ENCODE measurements around the gene PPP5C. TPM values are rescaled to one million over a fixed set of nuclear protein-coding genes. Genes with fewer than 3 reads are reported as not detected.

The PPP5C gene, protein sequence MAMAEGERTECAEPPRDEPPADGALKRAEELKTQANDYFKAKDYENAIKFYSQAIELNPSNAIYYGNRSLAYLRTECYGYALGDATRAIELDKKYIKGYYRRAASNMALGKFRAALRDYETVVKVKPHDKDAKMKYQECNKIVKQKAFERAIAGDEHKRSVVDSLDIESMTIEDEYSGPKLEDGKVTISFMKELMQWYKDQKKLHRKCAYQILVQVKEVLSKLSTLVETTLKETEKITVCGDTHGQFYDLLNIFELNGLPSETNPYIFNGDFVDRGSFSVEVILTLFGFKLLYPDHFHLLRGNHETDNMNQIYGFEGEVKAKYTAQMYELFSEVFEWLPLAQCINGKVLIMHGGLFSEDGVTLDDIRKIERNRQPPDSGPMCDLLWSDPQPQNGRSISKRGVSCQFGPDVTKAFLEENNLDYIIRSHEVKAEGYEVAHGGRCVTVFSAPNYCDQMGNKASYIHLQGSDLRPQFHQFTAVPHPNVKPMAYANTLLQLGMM
- 44.1 TPM for total RNA-seq
- polyA plus RNA-seq: 32.7 TPM
- long read RNA-seq, donor 1, partial matches to known transcripts: 0 of 1 reads
- long read RNA-seq, donor 1, other reads (novel, unspliced or antisense): 0 of 1 reads
- long read RNA-seq, donor 2, transcript PPP5C-201 (13 exons, 2,109 nt): major isoform, 24 of 32 reads
- long read RNA-seq, donor 2, partial matches to known transcripts: 0 of 32 reads
- long read RNA-seq, donor 2, other reads (novel, unspliced or antisense): 0 of 32 reads
- long read RNA-seq, donor 3, transcript PPP5C-201 (13 exons, 2,109 nt): major isoform, 30 of 33 reads
- long read RNA-seq, donor 3, partial matches to known transcripts: 0 of 33 reads
- long read RNA-seq, donor 3, other reads (novel, unspliced or antisense): 0 of 33 reads
- long read RNA-seq, donor 4, transcript PPP5C-201 (13 exons, 2,109 nt): major isoform, 16 of 16 reads
- long read RNA-seq, donor 4, partial matches to known transcripts: 0 of 16 reads
- long read RNA-seq, donor 4, other reads (novel, unspliced or antisense): 0 of 16 reads
- long read RNA-seq, donor 5, transcript PPP5C-201 (13 exons, 2,109 nt): major isoform, 25 of 29 reads
- long read RNA-seq, donor 5, partial matches to known transcripts: 0 of 29 reads
- long read RNA-seq, donor 5, other reads (novel, unspliced or antisense): 0 of 29 reads
- long read RNA-seq, donor 6, transcript PPP5C-201 (13 exons, 2,109 nt): major isoform, 13 of 19 reads
- long read RNA-seq, donor 6, partial matches to known transcripts: 0 of 19 reads
- long read RNA-seq, donor 6, other reads (novel, unspliced or antisense): 0 of 19 reads
- long read RNA-seq, donor 7, transcript PPP5C-201 (13 exons, 2,109 nt): major isoform, 16 of 19 reads
- long read RNA-seq, donor 7, partial matches to known transcripts: 0 of 19 reads
- long read RNA-seq, donor 7, other reads (novel, unspliced or antisense): 0 of 19 reads
- long read RNA-seq, donor 8, transcript PPP5C-201 (13 exons, 2,109 nt): major isoform, 8 of 8 reads
- long read RNA-seq, donor 8, partial matches to known transcripts: 0 of 8 reads
- long read RNA-seq, donor 8, other reads (novel, unspliced or antisense): 0 of 8 reads
- long read RNA-seq, donor 9, transcript PPP5C-201 (13 exons, 2,109 nt): major isoform, 12 of 15 reads
- long read RNA-seq, donor 9, partial matches to known transcripts: 0 of 15 reads
- long read RNA-seq, donor 9, other reads (novel, unspliced or antisense): 0 of 15 reads
- long read RNA-seq, donor 10, transcript PPP5C-201 (13 exons, 2,109 nt): major isoform, 14 of 17 reads
- long read RNA-seq, donor 10, partial matches to known transcripts: 0 of 17 reads
- long read RNA-seq, donor 10, other reads (novel, unspliced or antisense): 0 of 17 reads

GRCh38 chr19:46346821-46347571, at the start of gene PPP5C:
Gene PPP5C, plus strand, starts transcription at chr19:46347087. Its CDS starts 10 bp downstream, at chr19:46347097.
- Histone ChIP-seq H3K27ac (ENCODE audit: low read depth in 1 of 2, low read length in 1 of 2) (peak within 1 kb of the TSS; percentile 55 to 72), H3K4me3 (ENCODE audit: low read length in 2 of 2) (peak within 1 kb of the TSS; percentile 80 to 98), H3K27me3 (ENCODE audit: control insufficient read depth in 2 of 2, insufficient read depth in 1 of 2, low read length in 1 of 2) (peaks cover 0 to 9% of the 10 kb centered on the region in 2 donors), H3K36me3 (ENCODE audit: control insufficient read depth in 2 of 2, insufficient read depth in 2 of 2, low read length in 1 of 2) (peaks cover 0 to 6% of the 10 kb centered on the region in 2 donors), H3K4me1 (ENCODE audit: control insufficient read depth in 2 of 2, insufficient read depth in 2 of 2, low read length in 2 of 2) (peaks cover 17 to 54% of the 10 kb centered on the region in 2 donors), H3K9me3 (ENCODE audit: control insufficient read depth in 2 of 2, insufficient read depth in 1 of 2, low read length in 1 of 2) (peaks cover 0 to 4% of the 10 kb centered on the region in 2 donors)
- peak; percentile 56 to 91 (median 79) for DNase-seq (ENCODE audit: low read depth in 6 of 9, low spot score in 9 of 9)
- WGBS: under 1% methylated on average over 62 of the region's 62 CpGs

- H3K4me3 ChIP-seq (ENCODE audit: low read length in 2 of 2): no peak overlapping the region
- 64% methylated on average over 19 of the region's 19 CpGs for WGBS
- peaks cover 14 to 53% of the 10 kb centered on the region in 2 donors for H3K27me3 ChIP-seq (ENCODE audit: control insufficient read depth in 2 of 2, insufficient read depth in 1 of 2, low read length in 1 of 2)
- no peaks in the 10 kb centered on the region for H3K9me3 ChIP-seq (ENCODE audit: control insufficient read depth in 2 of 2, insufficient read depth in 1 of 2, low read length in 1 of 2)
- DNase-seq (ENCODE audit: low read depth in 6 of 9, low spot score in 9 of 9): no peak
- no peaks in the 10 kb centered on the region for H3K36me3 ChIP-seq (ENCODE audit: control insufficient read depth in 2 of 2, insufficient read depth in 2 of 2, low read length in 1 of 2)
- peaks cover 0 to 7% of the 10 kb centered on the region in 2 donors for H3K4me1 ChIP-seq (ENCODE audit: control insufficient read depth in 2 of 2, insufficient read depth in 2 of 2, low read length in 2 of 2)
- peak overlapping the region; percentile 4 to 73 for H3K27ac ChIP-seq (ENCODE audit: low read depth in 1 of 2, low read length in 1 of 2)
Measured at GRCh38 chr19:46297700-46298478, 49.0 kb upstream of the PPP5C start.

DNA sequence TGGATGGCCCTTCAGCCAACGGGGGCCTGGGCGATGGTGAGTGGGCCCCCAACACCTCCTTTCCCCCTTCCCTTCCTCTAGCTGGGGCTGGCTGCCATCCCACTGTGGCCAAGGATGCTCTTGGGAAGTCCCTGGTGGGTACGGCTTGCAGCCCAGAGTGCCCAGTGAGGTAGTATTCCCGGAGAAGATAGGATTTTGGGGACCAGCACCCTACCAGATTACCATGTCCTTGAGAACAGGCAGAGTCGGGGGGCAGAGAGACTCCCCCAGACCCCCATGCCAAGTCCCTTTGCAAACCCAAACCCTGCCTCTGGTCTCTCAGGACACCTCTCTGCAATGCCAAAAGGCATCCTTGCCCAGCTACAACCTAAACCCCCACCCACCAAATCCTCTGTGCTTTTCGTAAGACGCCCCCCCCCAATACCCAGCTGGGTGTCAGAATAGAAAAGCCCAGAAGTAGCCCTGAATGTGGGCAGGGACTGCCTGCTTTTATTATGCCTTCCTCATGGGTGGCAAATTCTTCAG, 48.3 kb upstream of the PPP5C start:
- H3K4me3 ChIP-seq (ENCODE audit: low read length in 2 of 2): no peak overlapping the region
- no peak for DNase-seq (ENCODE audit: low read depth in 6 of 9, low spot score in 9 of 9)
- peak overlapping the region; percentile 4 to 73 for H3K27ac ChIP-seq (ENCODE audit: low read depth in 1 of 2, low read length in 1 of 2)
- peaks cover 0 to 10% of the 10 kb centered on the region in 2 donors for H3K4me1 ChIP-seq (ENCODE audit: control insufficient read depth in 2 of 2, insufficient read depth in 2 of 2, low read length in 2 of 2)
- no peaks in the 10 kb centered on the region for H3K36me3 ChIP-seq (ENCODE audit: control insufficient read depth in 2 of 2, insufficient read depth in 2 of 2, low read length in 1 of 2)
- 53% methylated on average over 7 of the region's 7 CpGs for WGBS
- peaks cover 14 to 59% of the 10 kb centered on the region in 2 donors for H3K27me3 ChIP-seq (ENCODE audit: control insufficient read depth in 2 of 2, insufficient read depth in 1 of 2, low read length in 1 of 2)
- no peaks in the 10 kb centered on the region for H3K9me3 ChIP-seq (ENCODE audit: control insufficient read depth in 2 of 2, insufficient read depth in 1 of 2, low read length in 1 of 2)

- Histone ChIP-seq H3K4me3 (ENCODE audit: low read length in 2 of 2) (no peak overlapping the region), H3K27ac (ENCODE audit: low read depth in 1 of 2, low read length in 1 of 2) (peak overlapping the region in 1 of 2 donors; percentile 4), H3K36me3 (ENCODE audit: control insufficient read depth in 2 of 2, insufficient read depth in 2 of 2, low read length in 1 of 2) (no peaks in the 10 kb centered on the region), H3K9me3 (ENCODE audit: control insufficient read depth in 2 of 2, insufficient read depth in 1 of 2, low read length in 1 of 2) (no peaks in the 10 kb centered on the region), H3K4me1 (ENCODE audit: control insufficient read depth in 2 of 2, insufficient read depth in 2 of 2, low read length in 2 of 2) (peaks cover 0 to 10% of the 10 kb centered on the region in 2 donors), H3K27me3 (ENCODE audit: control insufficient read depth in 2 of 2, insufficient read depth in 1 of 2, low read length in 1 of 2) (peaks cover 14 to 64% of the 10 kb centered on the region in 2 donors)
- WGBS: 34% methylated on average over 11 of the region's 11 CpGs
- DNase-seq (ENCODE audit: low read depth in 6 of 9, low spot score in 9 of 9): peak in 1 of 9 donors; percentile 26
Measured at GRCh38 chr19:46299004-46299509, 47.8 kb upstream of the PPP5C start.

DNA sequence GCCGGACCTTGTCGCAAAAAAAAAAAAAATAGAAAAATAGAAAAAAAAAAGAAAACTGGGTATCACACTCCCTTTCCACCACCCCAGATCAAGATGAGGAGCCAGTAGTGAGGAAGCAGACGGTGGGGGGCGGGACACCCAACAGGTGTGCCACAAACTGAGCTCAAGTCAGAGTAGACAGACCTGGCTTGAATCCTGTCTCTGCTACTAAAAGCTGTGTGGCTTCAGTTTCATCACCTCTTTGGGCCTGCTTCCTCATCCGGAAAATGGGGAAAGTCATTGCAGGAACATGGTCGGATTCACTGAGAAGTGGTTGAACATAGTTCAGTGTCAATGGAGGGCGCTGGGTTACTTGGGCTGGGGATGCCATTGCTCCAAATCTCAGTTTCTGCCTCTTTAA, 47.2 kb upstream of the PPP5C start:
- DNase-seq (ENCODE audit: low read depth in 6 of 9, low spot score in 9 of 9): no peak
- Histone ChIP-seq H3K4me3 (ENCODE audit: low read length in 2 of 2) (no peak overlapping the region), H3K27ac (ENCODE audit: low read depth in 1 of 2, low read length in 1 of 2) (no peak overlapping the region), H3K36me3 (ENCODE audit: control insufficient read depth in 2 of 2, insufficient read depth in 2 of 2, low read length in 1 of 2) (no peaks in the 10 kb centered on the region), H3K9me3 (ENCODE audit: control insufficient read depth in 2 of 2, insufficient read depth in 1 of 2, low read length in 1 of 2) (no peaks in the 10 kb centered on the region), H3K4me1 (ENCODE audit: control insufficient read depth in 2 of 2, insufficient read depth in 2 of 2, low read length in 2 of 2) (peaks cover 0 to 10% of the 10 kb centered on the region in 2 donors), H3K27me3 (ENCODE audit: control insufficient read depth in 2 of 2, insufficient read depth in 1 of 2, low read length in 1 of 2) (peaks cover 14 to 66% of the 10 kb centered on the region in 2 donors)
- WGBS: 91% methylated on average over 7 of the region's 7 CpGs

DNA sequence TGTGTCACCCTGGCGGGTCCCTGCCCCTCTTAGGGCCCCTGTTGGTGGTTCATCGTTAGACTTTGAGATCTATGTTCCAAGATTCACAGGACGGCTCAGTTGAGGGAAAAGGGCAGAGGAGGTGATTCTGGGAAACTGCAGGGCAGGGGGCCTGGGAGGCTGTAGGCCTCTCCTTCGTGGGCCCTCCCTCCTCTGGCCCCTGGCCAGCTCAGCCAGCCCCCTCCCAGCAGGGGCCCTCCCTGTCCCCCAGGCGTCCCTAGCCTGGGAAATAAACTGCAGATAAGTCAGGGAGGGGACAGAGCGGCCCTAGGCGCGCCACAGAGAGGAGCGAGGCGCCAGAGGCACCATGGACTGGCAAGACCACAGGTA, 43.6 kb upstream of the PPP5C start:
- 87% methylated on average over 10 of the region's 10 CpGs for WGBS
- no peak for DNase-seq (ENCODE audit: low read depth in 6 of 9, low spot score in 9 of 9)
- no peaks in the 10 kb centered on the region for H3K36me3 ChIP-seq (ENCODE audit: control insufficient read depth in 2 of 2, insufficient read depth in 2 of 2, low read length in 1 of 2)
- peaks cover 0 to 37% of the 10 kb centered on the region in 2 donors for H3K27me3 ChIP-seq (ENCODE audit: control insufficient read depth in 2 of 2, insufficient read depth in 1 of 2, low read length in 1 of 2)
- no peak overlapping the region for H3K4me3 ChIP-seq (ENCODE audit: low read length in 2 of 2)
- H3K27ac ChIP-seq (ENCODE audit: low read depth in 1 of 2, low read length in 1 of 2): no peak overlapping the region
- H3K9me3 ChIP-seq (ENCODE audit: control insufficient read depth in 2 of 2, insufficient read depth in 1 of 2, low read length in 1 of 2): no peaks in the 10 kb centered on the region
- peaks cover 0 to 6% of the 10 kb centered on the region in 2 donors for H3K4me1 ChIP-seq (ENCODE audit: control insufficient read depth in 2 of 2, insufficient read depth in 2 of 2, low read length in 2 of 2)

Data from thymus (tissue), 14 donors.